ENCODE results near the gene MICB. TPM values are rescaled to one million over a fixed set of nuclear protein-coding genes. Genes with fewer than 3 reads are reported as not detected.

Gene MICB
- total and polyA plus RNA-seq, 9 of the 15 experiments (the other 6 are each of a cell fraction or from before 2014, with no cell fraction given): 13.3 to 34.5 (median 19.8) TPM

- TF ChIP-seq ZNF318 (IDR thresholded peaks at IDR 0.05; ENCODE audit: borderline replicate concordance in 1 of 2, low read depth in 1 of 2): peak in 1 of 2 experiments; percentile 100; a peak in 2 of 4 replicates
- no peak for TF ChIP-seq DDX20 (tag; IDR thresholded peaks at IDR 0.05; ENCODE audit: low read depth)
- TF ChIP-seq, protein P1, sequence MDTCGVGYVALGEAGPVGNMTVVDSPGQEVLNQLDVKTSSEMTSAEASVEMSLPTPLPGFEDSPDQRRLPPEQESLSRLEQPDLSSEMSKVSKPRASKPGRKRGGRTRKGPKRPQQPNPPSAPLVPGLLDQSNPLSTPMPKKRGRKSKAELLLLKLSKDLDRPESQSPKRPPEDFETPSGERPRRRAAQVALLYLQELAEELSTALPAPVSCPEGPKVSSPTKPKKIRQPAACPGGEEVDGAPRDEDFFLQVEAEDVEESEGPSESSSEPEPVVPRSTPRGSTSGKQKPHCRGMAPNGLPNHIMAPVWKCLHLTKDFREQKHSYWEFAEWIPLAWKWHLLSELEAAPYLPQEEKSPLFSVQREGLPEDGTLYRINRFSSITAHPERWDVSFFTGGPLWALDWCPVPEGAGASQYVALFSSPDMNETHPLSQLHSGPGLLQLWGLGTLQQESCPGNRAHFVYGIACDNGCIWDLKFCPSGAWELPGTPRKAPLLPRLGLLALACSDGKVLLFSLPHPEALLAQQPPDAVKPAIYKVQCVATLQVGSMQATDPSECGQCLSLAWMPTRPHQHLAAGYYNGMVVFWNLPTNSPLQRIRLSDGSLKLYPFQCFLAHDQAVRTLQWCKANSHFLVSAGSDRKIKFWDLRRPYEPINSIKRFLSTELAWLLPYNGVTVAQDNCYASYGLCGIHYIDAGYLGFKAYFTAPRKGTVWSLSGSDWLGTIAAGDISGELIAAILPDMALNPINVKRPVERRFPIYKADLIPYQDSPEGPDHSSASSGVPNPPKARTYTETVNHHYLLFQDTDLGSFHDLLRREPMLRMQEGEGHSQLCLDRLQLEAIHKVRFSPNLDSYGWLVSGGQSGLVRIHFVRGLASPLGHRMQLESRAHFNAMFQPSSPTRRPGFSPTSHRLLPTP (IDR thresholded peaks at IDR 0.05; ENCODE audit: borderline replicate concordance, extremely low read depth, insufficient read length): no peak
- TF ChIP-seq NCOA1 (IDR thresholded peaks at IDR 0.05; ENCODE audit: low read depth): peak; percentile 86; the same call in 1 of the 2 replicates
- TF ChIP-seq, protein P2, sequence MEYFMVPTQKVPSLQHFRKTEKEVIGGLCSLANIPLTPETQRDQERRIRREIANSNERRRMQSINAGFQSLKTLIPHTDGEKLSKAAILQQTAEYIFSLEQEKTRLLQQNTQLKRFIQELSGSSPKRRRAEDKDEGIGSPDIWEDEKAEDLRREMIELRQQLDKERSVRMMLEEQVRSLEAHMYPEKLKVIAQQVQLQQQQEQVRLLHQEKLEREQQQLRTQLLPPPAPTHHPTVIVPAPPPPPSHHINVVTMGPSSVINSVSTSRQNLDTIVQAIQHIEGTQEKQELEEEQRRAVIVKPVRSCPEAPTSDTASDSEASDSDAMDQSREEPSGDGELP (CRISPR knock-in tag; IDR thresholded peaks at IDR 0.05; ENCODE audit: borderline replicate concordance): peak; percentile 72
- TF ChIP-seq ZNF41 (CRISPR knock-in tag; conservative IDR thresholded peaks at IDR 0.05): peak; percentile 61; the same call in 1 of the 2 replicates
- TF ChIP-seq RNF219 (CRISPR knock-in tag; IDR thresholded peaks at IDR 0.05): peak; percentile 17; the same call in 1 of the 2 replicates
- peak; percentile 100 for TF ChIP-seq BRD4 (IDR thresholded peaks at IDR 0.05)
These were observed 43.9 kb downstream of the MICB start, which contains the start of gene DDX39B (continued) for GRCh38 chr6:31541658-31542521.

All from K562 (cell line).